ENCODE data around the gene SACM1L. TPM values are rescaled to one million over a fixed set of nuclear protein-coding genes. Genes with fewer than 3 reads are reported as not detected.

SACM1L gene
- polyA plus RNA-seq (ENCODE audit: insufficient read length in 4 of 4), result 10 to 100 TPM; 56.8 to 78.3 (median 65.3) TPM

- DNase-seq (ENCODE audit: low read depth in 4 of 4, low spot score in 3 of 4), result peak; percentile 96 to 97 (median 96)
These were observed at the start of gene SACM1L for GRCh38 chr3:45688882-45689786. TSS of gene SACM1L (plus strand) at chr3:45689396. CDS start at chr3:45689466, 70 bp downstream.

DNA sequence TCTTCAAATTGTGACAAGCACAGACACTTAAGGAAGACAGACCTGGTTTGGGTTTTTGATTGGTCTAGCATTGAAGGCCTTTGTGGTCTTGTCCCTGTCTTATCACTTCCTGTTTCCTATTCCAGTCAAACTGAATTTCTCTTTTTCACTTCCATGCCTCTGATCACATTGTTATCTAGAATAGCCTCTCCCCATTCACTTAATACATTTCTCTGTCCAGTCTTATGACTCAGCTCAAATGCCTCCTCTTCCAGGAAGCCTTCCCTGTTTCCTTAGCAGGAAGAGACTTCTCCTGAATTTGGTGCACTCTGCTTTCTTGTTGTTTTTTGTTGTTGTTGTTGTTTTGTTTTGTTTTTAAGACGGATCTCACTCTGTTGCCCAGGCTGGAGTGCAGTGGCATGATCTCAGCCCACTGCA lies 49.1 kb upstream of the SACM1L start:
- DNase-seq (ENCODE audit: low read depth in 4 of 4, low spot score in 3 of 4), result no peak

- no peak for DNase-seq (ENCODE audit: low read depth in 4 of 4, low spot score in 3 of 4)
These were observed 48.4 kb upstream of the SACM1L start for GRCh38 chr3:45640724-45641361.

- no peak for DNase-seq (ENCODE audit: low read depth in 4 of 4, low spot score in 3 of 4)
These were observed 47.4 kb upstream of the SACM1L start for GRCh38 chr3:45641756-45642155.

DNA sequence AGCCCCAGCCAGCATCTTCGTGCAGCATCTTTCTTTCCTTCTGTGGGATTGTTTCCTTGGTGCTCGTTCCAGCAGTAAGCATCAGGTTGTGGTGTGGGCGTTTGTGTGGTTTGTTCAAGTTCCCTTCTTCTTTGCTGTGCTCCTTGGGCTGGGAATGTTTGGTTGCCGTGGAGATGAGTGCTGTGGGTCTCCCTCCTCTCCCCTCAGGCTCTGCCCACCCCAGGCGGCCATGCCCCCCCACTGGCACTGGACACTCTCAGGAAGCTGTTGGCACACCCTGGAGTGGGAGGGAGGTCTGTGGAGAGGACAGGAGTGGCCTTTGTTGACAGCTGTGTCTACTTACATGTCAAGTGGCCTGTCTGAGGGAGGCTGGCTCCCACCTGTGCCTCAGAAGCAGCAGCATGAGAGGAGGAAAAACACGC lies 46.5 kb upstream of the SACM1L start:
- DNase-seq (ENCODE audit: low read depth in 4 of 4, low spot score in 3 of 4), result peak in 1 of 4 donors; percentile 44

DNA sequence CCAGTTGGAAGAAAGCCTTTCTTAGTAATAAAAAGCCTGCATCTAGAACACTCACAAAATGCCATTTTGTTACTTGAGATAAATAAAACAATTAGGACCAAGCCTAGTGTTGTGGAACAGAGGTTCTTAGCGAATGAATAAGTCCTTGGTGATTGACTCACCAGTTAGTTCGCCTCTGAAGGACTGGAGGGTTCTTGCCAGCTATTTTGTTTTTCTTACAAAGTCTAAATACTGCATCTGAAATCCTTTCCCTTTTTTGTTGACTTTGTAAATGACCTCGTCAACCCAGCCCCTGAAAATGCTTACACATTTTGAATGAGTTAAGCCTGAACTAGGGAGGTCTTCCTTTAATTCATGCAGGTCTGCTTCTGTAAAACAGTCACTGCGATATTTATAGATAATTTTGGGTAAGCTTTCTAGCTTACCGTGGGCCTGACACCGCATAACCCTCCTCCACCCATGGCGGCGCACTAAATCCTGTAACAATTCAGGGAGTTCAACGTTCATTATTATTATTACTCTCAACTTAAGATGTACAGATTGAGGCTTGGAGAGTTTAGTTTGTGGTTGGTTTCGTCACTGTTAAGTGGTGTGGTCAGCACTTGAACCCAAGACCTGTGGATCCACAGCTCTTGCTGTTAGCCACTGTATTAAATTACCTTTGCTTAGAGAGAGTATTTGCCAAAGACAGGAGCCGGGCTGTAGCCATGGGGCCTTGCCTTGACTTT lies 45.0 kb upstream of the SACM1L start:
- DNase-seq (ENCODE audit: low read depth in 4 of 4, low spot score in 3 of 4), result peak in 1 of 4 donors; percentile 33

DNA sequence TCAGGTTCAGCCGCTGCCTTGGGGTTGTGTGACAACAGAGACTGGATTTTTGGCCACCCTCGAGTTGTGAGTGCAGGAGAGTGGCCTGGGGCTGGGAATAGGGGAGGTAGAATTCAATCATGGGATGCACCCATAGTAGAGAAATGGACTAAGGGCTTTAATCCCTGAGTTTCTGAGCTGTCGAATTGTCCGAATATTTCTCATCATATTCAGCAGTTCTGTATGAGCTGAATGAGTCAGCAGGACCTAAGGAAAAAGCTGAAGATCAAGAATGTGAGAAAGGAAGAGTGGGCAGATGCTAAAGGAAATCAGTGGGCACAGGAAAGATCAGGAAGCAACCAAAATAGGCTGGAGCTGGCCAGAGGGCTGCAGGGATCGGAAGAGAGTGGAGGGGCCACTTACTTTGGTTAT lies 44.4 kb upstream of the SACM1L start:
- no peak for DNase-seq (ENCODE audit: low read depth in 4 of 4, low spot score in 3 of 4)

DNA sequence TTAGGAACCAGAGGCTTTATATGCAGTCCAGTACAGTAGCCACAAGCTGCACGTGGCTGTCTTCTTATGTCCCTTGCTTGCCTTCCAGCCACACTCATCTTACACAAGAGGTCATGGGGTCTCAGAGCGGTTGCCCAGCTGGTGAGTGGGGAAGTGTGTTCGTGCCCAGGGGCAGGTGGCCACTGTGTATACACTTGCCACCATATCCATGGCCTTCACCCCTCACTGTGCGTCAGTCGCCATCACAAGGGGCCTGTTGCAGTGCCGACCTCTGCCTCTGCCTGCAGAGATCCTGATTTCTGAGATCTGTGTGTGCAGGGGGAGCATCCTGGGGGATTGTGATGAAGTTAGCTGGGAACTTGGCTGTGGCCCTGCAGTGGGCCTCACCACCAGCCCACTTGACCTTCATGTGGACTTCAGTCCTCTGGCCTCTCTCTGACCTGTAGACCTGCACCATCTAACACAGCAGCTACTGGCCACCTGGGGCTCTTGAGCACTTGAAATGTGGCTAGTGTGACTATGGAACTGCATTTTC lies 43.1 kb upstream of the SACM1L start:
- DNase-seq (ENCODE audit: low read depth in 4 of 4, low spot score in 3 of 4), result no peak

DNA sequence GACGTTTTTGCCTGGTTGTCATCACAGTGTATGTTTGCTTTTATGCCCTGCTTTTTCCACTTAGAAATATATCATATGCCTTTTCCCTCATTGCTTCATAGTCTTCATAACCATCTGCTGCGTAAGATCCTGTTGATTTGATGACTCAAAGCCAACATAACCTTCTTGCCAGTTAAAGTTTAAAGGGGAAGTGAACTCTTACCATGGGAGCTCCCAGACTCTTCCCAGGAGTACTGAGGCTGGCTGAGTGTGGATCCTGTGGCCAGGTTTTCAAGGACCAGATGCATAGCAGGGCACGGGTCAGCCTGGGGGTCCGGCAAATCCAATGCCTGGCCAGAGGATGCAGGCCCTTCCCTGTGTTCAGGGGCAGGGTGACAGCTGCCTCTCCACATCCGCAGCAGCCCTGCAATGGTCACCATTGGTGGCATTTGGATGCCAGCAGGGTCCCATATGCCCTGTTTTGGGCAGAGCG lies 42.0 kb upstream of the SACM1L start:
- DNase-seq (ENCODE audit: low read depth in 4 of 4, low spot score in 3 of 4), result no peak

GRCh38 chr3:45653205-45653604 lies 36.0 kb upstream of the SACM1L start:
- no peak for DNase-seq (ENCODE audit: low read depth in 4 of 4, low spot score in 3 of 4)

GRCh38 chr3:45654397-45654944 lies 34.7 kb upstream of the SACM1L start:
- no peak for DNase-seq (ENCODE audit: low read depth in 4 of 4, low spot score in 3 of 4)

DNA sequence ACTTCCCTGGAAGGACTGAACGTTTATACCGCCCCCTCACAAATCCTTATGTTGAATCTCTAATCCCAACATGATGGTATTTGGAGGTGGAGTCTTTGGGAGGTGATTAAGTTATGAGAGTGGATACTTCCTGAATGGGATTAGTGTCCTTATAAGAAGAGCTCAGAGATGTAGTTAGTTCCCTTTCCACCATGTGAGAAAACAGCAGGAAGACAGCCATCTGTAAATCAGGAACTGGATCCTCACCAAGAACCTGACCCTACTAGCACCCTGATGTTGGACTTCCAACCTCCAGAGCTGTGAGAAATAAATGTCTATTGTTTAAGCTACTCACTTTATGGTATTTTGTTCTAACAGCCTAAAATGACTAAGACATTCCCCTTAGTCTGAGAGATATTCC lies 33.3 kb upstream of the SACM1L start:
- DNase-seq (ENCODE audit: low read depth in 4 of 4, low spot score in 3 of 4), result no peak

- peak; percentile 68 to 83 (median 74) for DNase-seq (ENCODE audit: low read depth in 4 of 4, low spot score in 3 of 4)
These were observed 32.4 kb upstream of the SACM1L start for GRCh38 chr3:45656575-45657363.

GRCh38 chr3:45657853-45658252 lies 31.3 kb upstream of the SACM1L start:
- DNase-seq (ENCODE audit: low read depth in 4 of 4, low spot score in 3 of 4), result no peak

DNA sequence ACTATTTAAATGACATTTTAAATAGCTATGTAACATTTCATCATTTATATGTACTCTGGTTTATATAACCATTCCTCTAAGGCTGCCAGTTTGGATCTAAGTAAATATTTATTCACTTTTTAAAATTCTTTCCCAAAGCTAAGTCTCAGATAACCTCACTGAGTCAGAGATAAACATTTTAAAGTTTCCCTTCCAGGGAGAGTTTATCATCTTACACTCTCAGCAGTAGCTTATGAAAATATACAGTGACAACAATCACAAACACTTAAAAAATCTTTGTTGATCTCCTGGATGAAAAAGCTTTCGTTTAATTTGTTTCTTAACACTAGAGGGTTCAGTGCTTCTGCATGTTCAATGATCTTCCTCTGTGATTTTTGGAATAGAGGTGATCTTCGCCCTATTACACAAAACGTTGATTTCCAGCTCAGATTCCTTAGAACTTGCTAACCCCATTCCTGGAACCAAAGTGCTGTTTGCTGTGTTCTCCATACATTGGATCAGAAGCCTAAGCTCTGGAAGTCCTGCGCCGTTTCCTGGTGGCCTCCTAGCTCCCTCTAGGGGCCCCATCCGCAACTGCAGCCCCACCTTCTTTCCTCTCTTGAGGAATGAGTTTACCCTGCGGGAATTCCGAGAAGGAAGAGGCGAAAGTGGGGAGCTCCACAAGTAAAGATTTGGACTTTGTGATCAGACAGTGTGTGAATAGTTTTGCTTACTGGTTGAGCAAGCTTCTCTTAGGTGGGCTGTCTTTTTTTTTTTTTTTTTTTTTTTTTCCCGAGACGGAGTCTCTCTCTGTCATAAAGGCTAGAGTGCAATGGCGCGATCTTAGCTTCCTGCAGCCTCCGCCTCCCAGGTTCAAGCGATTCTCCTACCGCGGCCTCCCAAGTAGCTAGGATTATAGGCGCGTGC lies 29.3 kb upstream of the SACM1L start:
- no peak for DNase-seq (ENCODE audit: low read depth in 4 of 4, low spot score in 3 of 4)

- no peak for DNase-seq (ENCODE audit: low read depth in 4 of 4, low spot score in 3 of 4)
These were observed 28.7 kb upstream of the SACM1L start for GRCh38 chr3:45660567-45660901.

GRCh38 chr3:45664578-45664977 lies 24.6 kb upstream of the SACM1L start:
- no peak for DNase-seq (ENCODE audit: low read depth in 4 of 4, low spot score in 3 of 4)

GRCh38 chr3:45665101-45665572 lies 24.1 kb upstream of the SACM1L start:
- DNase-seq (ENCODE audit: low read depth in 4 of 4, low spot score in 3 of 4), result no peak

Data from left renal pelvis (tissue), 4 donors.